PFSK-1 (cell line): ENCODE results near the gene CHCHD10.

Source experiments
- POLR2AphosphoS5 ChIP-seq: IDR thresholded peaks from 2 replicates; pipeline ENCODE4 v1.6.1; 2012; ENCODE audit warnings: low read depth, mild to moderate bottlenecking, control low read depth, low read length, moderate library complexity
- TAF1 ChIP-seq: IDR thresholded peaks from 2 replicates; pipeline ENCODE4 v1.6.1; 2012; ENCODE audit warnings: low read length, control low read depth, borderline replicate concordance; ENCODE audit not compliant: insufficient read depth

GRCh38 chr22:23760056-23760455, 7.7 kb downstream of the CHCHD10 start:
- TF ChIP-seq TAF1 (no peak), POLR2AphosphoS5 (no peak)
